Endothelial cell of umbilical vein (primary cell): Measurements from ENCODE around the gene ERBB4. TPM values are rescaled to one million over a fixed set of nuclear protein-coding genes. Genes with fewer than 3 reads are reported as not detected.

Experiments
- BruUV-seq: library from RNA; stranded (reverse); fragments of 400-500 nt; replicated peaks from 2 replicates; lab custom pipeline; 2021; lab: Mats Ljungman, UMichigan
- CTCF ChIA-PET: fragments of 300-600, 350-600 bp; sonication (Branson Sonifier 250); formaldehyde crosslinking; loops from one replicate; lab custom pipeline; 2021; ENCODE audit warnings: antibody characterized with exemption, inconsistent platforms; lab: Charles Lee
- POLR2A ChIA-PET: fragments of 300-600, 350-600 bp; sonication (Branson Sonifier 250); formaldehyde crosslinking; loops from one replicate; lab custom pipeline; 2021; ENCODE audit warnings: antibody characterized with exemption, inconsistent platforms; lab: Charles Lee
- DNase-seq: peaks from one replicate; pipeline ENCODE4 v3.0.0-alpha.2; 2011; ENCODE audit warnings: low read depth, low spot score
- FAIRE-seq: peaks from 2 replicates; lab custom pipeline; 2011; peaks lifted over from hg19 to GRCh38; lab: Jason Lieb, UNC
- H2AFZ ChIP-seq: 2 replicates; pipeline ENCODE4 v1.6.0; 2012; ENCODE audit warnings: low read depth, low read length, control low read depth, inconsistent platforms
- H3K27ac ChIP-seq: 2 replicates; pipeline ENCODE4 v1.5.1; 2011; ENCODE audit warnings: low read depth, mild to moderate bottlenecking, control low read depth, low read length, moderate library complexity; ENCODE audit not compliant: insufficient read depth
- H3K27me3 ChIP-seq, 2 experiments: 2 replicates each; pipeline versions ENCODE4 v1.6.0 to v1.6.1; 2011; ENCODE audit warnings: low read length in 2 of 2, mixed read lengths in 1 of 2; ENCODE audit not compliant: control insufficient read depth in 2 of 2, insufficient read depth in 2 of 2
- H3K36me3 ChIP-seq, 2 experiments: 2 replicates in 1 of 2; 3 replicates in 1 of 2; pipeline ENCODE4 v1.5.1; 2011; ENCODE audit warnings: low read length in 2 of 2, mild to moderate bottlenecking in 1 of 2, moderate library complexity in 1 of 2; ENCODE audit not compliant: control insufficient read depth in 2 of 2, insufficient read depth in 2 of 2; ENCODE audit errors: extremely low read depth in 1 of 2
- H3K4me1 ChIP-seq: 3 replicates; pipeline ENCODE4 v1.5.1; 2011; ENCODE audit warnings: mild to moderate bottlenecking, low read length; ENCODE audit not compliant: control insufficient read depth, insufficient read depth; ENCODE audit errors: extremely low read depth
- H3K4me2 ChIP-seq: 2 replicates; pipeline ENCODE4 v1.6.1; 2011; ENCODE audit warnings: low read length, control low read depth, mixed read lengths; ENCODE audit not compliant: insufficient read depth
- H3K4me3 ChIP-seq, 3 experiments: fragments of 200-600 bp in 1 of 3; sonication (generic), shearing (Covaris generic) in 1 of 3; replicated peaks in 1 of 3; 2 replicates each; pipeline ENCODE4 v1.5.1; 2011 to 2016; ENCODE audit warnings: control low read depth in 3 of 3, low read length in 3 of 3, mild to moderate bottlenecking in 2 of 3, inconsistent platforms in 1 of 3, low read depth in 1 of 3, moderate library complexity in 1 of 3; ENCODE audit not compliant: insufficient read depth in 1 of 3
- H3K79me2 ChIP-seq: 2 replicates; pipeline ENCODE4 v1.6.0; 2012; ENCODE audit warnings: low read length, inconsistent platforms; ENCODE audit not compliant: control insufficient read depth, insufficient read depth
- H3K9ac ChIP-seq: replicated peaks from 2 replicates; pipeline ENCODE3; 2011; ENCODE audit warnings: low read length, control low read depth; ENCODE audit not compliant: insufficient read depth; ENCODE audit errors: extremely low read depth
- H3K9me1 ChIP-seq: replicated peaks from 3 replicates; pipeline ENCODE4 v1.6.0; 2011; ENCODE audit warnings: mild to moderate bottlenecking, low read length; ENCODE audit not compliant: control insufficient read depth, insufficient read depth; ENCODE audit errors: extremely low read depth
- H3K9me3 ChIP-seq: replicated peaks from 2 replicates; pipeline ENCODE4 v1.5.1; 2012; ENCODE audit warnings: low read length, inconsistent platforms; ENCODE audit not compliant: control insufficient read depth, insufficient read depth
- H4K20me1 ChIP-seq: replicated peaks from 2 replicates; pipeline ENCODE3; 2011; ENCODE audit warnings: mild to moderate bottlenecking, low read length; ENCODE audit not compliant: control insufficient read depth, insufficient read depth; ENCODE audit errors: extremely low read depth
- EZH2 ChIP-seq: IDR thresholded peaks from 2 replicates; pipeline ENCODE4 v1.6.1; 2012; ENCODE audit warnings: borderline replicate concordance, low read depth, mild to moderate bottlenecking, moderate library complexity, low read length, inconsistent platforms; ENCODE audit not compliant: severe bottlenecking
- FOS ChIP-seq: IDR thresholded peaks from 2 replicates; pipeline ENCODE4 v1.6.1; 2011; ENCODE audit warnings: mild to moderate bottlenecking, low read length, moderate library complexity, borderline replicate concordance; ENCODE audit not compliant: insufficient read depth
- GATA2 ChIP-seq: IDR thresholded peaks from 2 replicates; pipeline ENCODE4 v1.7.0; 2011; ENCODE audit warnings: low read depth, mild to moderate bottlenecking, moderate library complexity, mixed read lengths, low read length; ENCODE audit not compliant: insufficient read length, insufficient read depth
- JUN ChIP-seq: IDR thresholded peaks from 2 replicates; pipeline ENCODE4 v1.6.1; 2011; ENCODE audit warnings: borderline replicate concordance, low read depth; ENCODE audit not compliant: insufficient read length, insufficient read depth
- MYC ChIP-seq: IDR thresholded peaks from one replicate; pipeline ENCODE4 v1.6.1; 2011; ENCODE audit warnings: mild to moderate bottlenecking, low read depth, low read length
- POLR2A ChIP-seq: IDR thresholded peaks from 2 replicates; pipeline ENCODE4 v1.6.1; 2012; ENCODE audit warnings: low read depth, mild to moderate bottlenecking, control low read depth, low read length
- POLR2AphosphoS5 ChIP-seq: IDR thresholded peaks from 2 replicates; pipeline ENCODE4 v1.6.1; 2012; ENCODE audit warnings: low read depth, mild to moderate bottlenecking, control low read depth, low read length, moderate library complexity; ENCODE audit not compliant: insufficient read depth
- dilution Hi-C: fragments of 300-500 bp; cut with MboI; formaldehyde crosslinking; loops from one replicate; pipeline ENCODE4 v1.15.0; 2019; ENCODE audit warnings: low sequenced_read_pairs; ENCODE audit not compliant: extremely low pct_ligation_motif_present
- intact Hi-C: fragments of 100-400 bp; cut with micrococcal nuclease; formaldehyde crosslinking; loops from one replicate; pipeline ENCODE4 v1.10.0; 2022
- polyA plus RNA-seq, 4 experiments: library from polyadenylated mRNA; depleted of rRNA in 3 of 4; stranded (reverse) in 3 of 4; unstranded in 1 of 4; fragments of >200 nt; gene quantifications; 2 replicates each; pipeline versions ENCODE4 v1.2.1 to v1.2.3, GENCODE V29; 2011 to 2012; ENCODE audit warnings: missing spikeins in 1 of 4
- total RNA-seq: library from RNA; stranded (reverse); gene quantifications from 2 replicates; pipeline ENCODE4 v1.2.3, GENCODE V29; 2021
- TF ChIP-seq, protein P1 (sequence below): IDR thresholded peaks from 2 replicates; pipeline ENCODE4 v1.6.1; 2011; ENCODE audit not compliant: insufficient read depth, insufficient read length
- TF ChIP-seq, protein P2 (sequence below), 2 donors: IDR thresholded peaks; 1 replicate in 1 of 2; 2 replicates in 1 of 2; pipeline ENCODE4 v1.5.1; 2011; ENCODE audit warnings: low read length in 2 of 2, mild to moderate bottlenecking in 2 of 2, moderate library complexity in 2 of 2, control low read depth in 1 of 2, inconsistent platforms in 1 of 2, low read depth in 1 of 2; ENCODE audit not compliant: insufficient read depth in 1 of 2; ENCODE audit errors: extremely low read depth in 1 of 2

The ERBB4 gene
- total and polyA plus RNA-seq, 2 donors (not counting 3 experiments of a cell fraction or from before 2014, with no cell fraction given), result 0.01 to 0.27 TPM

- no peak for DNase-seq
- Histone ChIP-seq H3K9me1 (no peaks in the 10 kb centered on the region), H3K4me2 (no peak overlapping the region), H3K36me3 (no peaks in the 10 kb centered on the region), H3K9me3 (no peaks in the 10 kb centered on the region), H3K9ac (no peak overlapping the region), H3K79me2 (no peaks in the 10 kb centered on the region), H3K27me3 (no peaks in the 10 kb centered on the region), H3K4me1 (no peaks in the 10 kb centered on the region), H2AFZ (no peak overlapping the region), H3K4me3 (no peak overlapping the region), H3K27ac (no peak overlapping the region), H4K20me1 (no peaks in the 10 kb centered on the region)
- POLR2A ChIA-PET, result no interaction called here
- FAIRE-seq, result no peak
- CTCF ChIA-PET, result no interaction called here
- dilution Hi-C loops (no loop called here), intact Hi-C loops (no loop called here)
- no TSS peak for BruUV-seq
- TF ChIP-seq GATA2 (no peak), MYC (no peak), EZH2 (no peak), JUN (no peak), POLR2AphosphoS5 (no peak)
- TF ChIP-seq, protein P1, sequence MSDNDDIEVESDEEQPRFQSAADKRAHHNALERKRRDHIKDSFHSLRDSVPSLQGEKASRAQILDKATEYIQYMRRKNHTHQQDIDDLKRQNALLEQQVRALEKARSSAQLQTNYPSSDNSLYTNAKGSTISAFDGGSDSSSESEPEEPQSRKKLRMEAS, result no peak
Measured at GRCh38 chr2:211930331-211930730, 608.3 kb downstream of the ERBB4 start.

DNA sequence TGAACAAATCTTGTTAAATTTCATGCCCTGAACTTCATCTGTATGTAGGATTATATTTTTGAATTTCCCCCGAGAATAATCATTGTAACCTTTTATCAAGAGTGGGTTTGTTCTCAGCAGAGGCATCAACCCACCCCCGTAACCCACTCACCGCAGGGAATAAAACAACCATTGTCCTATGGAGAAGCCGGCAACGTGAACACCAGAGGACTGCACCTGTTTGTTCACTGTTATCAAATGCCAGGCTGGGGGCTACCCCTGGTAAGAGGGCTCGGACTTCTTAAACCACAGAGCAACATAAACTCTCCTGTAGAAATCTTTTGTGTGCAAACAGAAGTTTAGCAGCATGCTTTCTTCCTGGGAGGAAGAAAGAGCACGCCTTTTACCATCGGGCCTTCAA is 610.4 kb downstream of the ERBB4 start:
- no peaks in the 10 kb centered on the region for H4K20me1 ChIP-seq
- H3K36me3 ChIP-seq, result no peaks in the 10 kb centered on the region
- dilution Hi-C loops, result no loop called here
- FAIRE-seq (no peak), DNase-seq (no peak)
- BruUV-seq, result no TSS peak
- no peaks in the 10 kb centered on the region for H3K9me3 ChIP-seq
- ChIA-PET POLR2A (no interaction called here), CTCF (interaction anchor here (0.8 kb wide), 1 partner anchor 210 kb away, joined by 3 read pairs; no protein-coding TSS in a partner anchor)
- no peaks in the 10 kb centered on the region for H3K9me1 ChIP-seq
- TF ChIP-seq, protein P2, sequence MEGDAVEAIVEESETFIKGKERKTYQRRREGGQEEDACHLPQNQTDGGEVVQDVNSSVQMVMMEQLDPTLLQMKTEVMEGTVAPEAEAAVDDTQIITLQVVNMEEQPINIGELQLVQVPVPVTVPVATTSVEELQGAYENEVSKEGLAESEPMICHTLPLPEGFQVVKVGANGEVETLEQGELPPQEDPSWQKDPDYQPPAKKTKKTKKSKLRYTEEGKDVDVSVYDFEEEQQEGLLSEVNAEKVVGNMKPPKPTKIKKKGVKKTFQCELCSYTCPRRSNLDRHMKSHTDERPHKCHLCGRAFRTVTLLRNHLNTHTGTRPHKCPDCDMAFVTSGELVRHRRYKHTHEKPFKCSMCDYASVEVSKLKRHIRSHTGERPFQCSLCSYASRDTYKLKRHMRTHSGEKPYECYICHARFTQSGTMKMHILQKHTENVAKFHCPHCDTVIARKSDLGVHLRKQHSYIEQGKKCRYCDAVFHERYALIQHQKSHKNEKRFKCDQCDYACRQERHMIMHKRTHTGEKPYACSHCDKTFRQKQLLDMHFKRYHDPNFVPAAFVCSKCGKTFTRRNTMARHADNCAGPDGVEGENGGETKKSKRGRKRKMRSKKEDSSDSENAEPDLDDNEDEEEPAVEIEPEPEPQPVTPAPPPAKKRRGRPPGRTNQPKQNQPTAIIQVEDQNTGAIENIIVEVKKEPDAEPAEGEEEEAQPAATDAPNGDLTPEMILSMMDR (IDR thresholded peaks at IDR 0.05; ENCODE audit: extremely low read depth in 1 of 2, insufficient read depth in 1 of 2, low read depth in 1 of 2, low read length in 2 of 2), result no peak
- TF ChIP-seq FOS (no peak), GATA2 (no peak), EZH2 (no peak), JUN (no peak), POLR2AphosphoS5 (no peak), POLR2A (no peak), MYC (no peak)
- TF ChIP-seq, protein P1, result no peak
- no peak overlapping the region for H3K9ac ChIP-seq
- H3K79me2 ChIP-seq, result no peaks in the 10 kb centered on the region
- H2AFZ ChIP-seq, result no peak overlapping the region
- no peak overlapping the region for H3K4me2 ChIP-seq
- H3K4me1 ChIP-seq, result no peaks in the 10 kb centered on the region
- H3K27me3 ChIP-seq, result no peaks in the 10 kb centered on the region
- intact Hi-C loops, result no loop called here
- H3K4me3 ChIP-seq, result no peak overlapping the region
- H3K27ac ChIP-seq, result no peak overlapping the region
